GM19023 (cell line): Measurements from ENCODE around the gene DPY19L1.
"Not testable (repeated sequence)": the region's sequence is repeated elsewhere in the genome, so short reads cannot be mapped to it uniquely, and the experiment has no call there.

Experiments used
- ATAC-seq: cut with Tn5 transposase; IDR thresholded peaks from one replicate; pipeline ENCODE4 v1.9.1; 2021; ENCODE audit warnings: mild to moderate bottlenecking, moderate library complexity; ENCODE audit not compliant: unreplicated experiment

DPY19L1 gene

GRCh38 chr7:35037211-35037525 lies at the start of gene DPY19L1:
DPY19L1 (minus strand) TSS chr7:35037485; CDS start chr7:35037394, 91 bp downstream.
- no peak for ATAC-seq

GRCh38 chr7:35079517-35079916 lies 42.2 kb upstream of the DPY19L1 start:
- ATAC-seq, result not testable (repeated sequence)

GRCh38 chr7:35074008-35074407 lies 36.7 kb upstream of the DPY19L1 start:
- not testable (repeated sequence) for ATAC-seq

- ATAC-seq, result not testable (repeated sequence)
These were observed 35.9 kb upstream of the DPY19L1 start for GRCh38 chr7:35072950-35073827.

GRCh38 chr7:35069084-35069483 lies 31.8 kb upstream of the DPY19L1 start:
- not testable (repeated sequence) for ATAC-seq

- not testable (repeated sequence) for ATAC-seq
These were observed 28.1 kb upstream of the DPY19L1 start for GRCh38 chr7:35065382-35065781.

- not testable (repeated sequence) for ATAC-seq
These were observed 21.3 kb upstream of the DPY19L1 start for GRCh38 chr7:35058571-35058970.

GRCh38 chr7:35057505-35058451 lies 20.5 kb upstream of the DPY19L1 start:
- not testable (repeated sequence) for ATAC-seq

GRCh38 chr7:35055733-35056132 lies 18.4 kb upstream of the DPY19L1 start:
- ATAC-seq, result peak; percentile 48

- ATAC-seq, result not testable (repeated sequence)
These were observed 16.3 kb upstream of the DPY19L1 start for GRCh38 chr7:35053488-35054175.

GRCh38 chr7:35048390-35048789 lies 11.1 kb upstream of the DPY19L1 start:
- not testable (repeated sequence) for ATAC-seq

- ATAC-seq, result not testable (repeated sequence)
These were observed 10.6 kb upstream of the DPY19L1 start for GRCh38 chr7:35047912-35048305.

- ATAC-seq, result not testable (repeated sequence)
These were observed 10.1 kb upstream of the DPY19L1 start for GRCh38 chr7:35047263-35047911.

GRCh38 chr7:35043301-35043700 lies 6.0 kb upstream of the DPY19L1 start:
- not testable (repeated sequence) for ATAC-seq

- ATAC-seq, result no peak
These were observed 3.6 kb upstream of the DPY19L1 start for GRCh38 chr7:35040906-35041305.

- no peak for ATAC-seq
These were observed 2.1 kb upstream of the DPY19L1 start for GRCh38 chr7:35039343-35039742.

GRCh38 chr7:35038354-35038753 lies 1.1 kb upstream of the DPY19L1 start:
- no peak for ATAC-seq

GRCh38 chr7:35037526-35038341 lies 449 bp upstream of the DPY19L1 start:
- ATAC-seq, result peak; percentile 85

GRCh38 chr7:35036361-35037171 lies 719 bp downstream of the DPY19L1 start:
- ATAC-seq, result peak; percentile 18
